BE2C (cell line): ENCODE measurements around the gene PNPLA6.

Source experiments
- DNase-seq: peaks from one replicate; pipeline ENCODE4 v3.0.0-alpha.2; 2020
- H3K27me3 ChIP-seq: fragments of 250-450 bp; sonication (Bioruptor Pico); 2 replicates; pipeline ENCODE4 v1.5.1; 2020; ENCODE audit warnings: mild to moderate bottlenecking
- H3K36me3 ChIP-seq: fragments of 250-450 bp; sonication (Bioruptor Pico); 2 replicates; pipeline ENCODE4 v1.5.1; 2020; ENCODE audit warnings: mild to moderate bottlenecking
- H3K4me1 ChIP-seq: fragments of 250-450 bp; sonication (Bioruptor Pico); 2 replicates; pipeline ENCODE4 v1.5.1; 2020
- H3K4me3 ChIP-seq: 2 replicates; pipeline ENCODE4 v1.5.1; 2011; ENCODE audit warnings: low read depth, low read length
- H3K9me3 ChIP-seq: fragments of 250-450 bp; sonication (Bioruptor Pico); 2 replicates; pipeline ENCODE4 v1.5.1; 2020
- CTCF ChIP-seq: IDR thresholded peaks from 2 replicates; pipeline ENCODE4 v1.5.1; 2012; ENCODE audit warnings: mild to moderate bottlenecking, low read depth, low read length

The PNPLA6 gene

DNA sequence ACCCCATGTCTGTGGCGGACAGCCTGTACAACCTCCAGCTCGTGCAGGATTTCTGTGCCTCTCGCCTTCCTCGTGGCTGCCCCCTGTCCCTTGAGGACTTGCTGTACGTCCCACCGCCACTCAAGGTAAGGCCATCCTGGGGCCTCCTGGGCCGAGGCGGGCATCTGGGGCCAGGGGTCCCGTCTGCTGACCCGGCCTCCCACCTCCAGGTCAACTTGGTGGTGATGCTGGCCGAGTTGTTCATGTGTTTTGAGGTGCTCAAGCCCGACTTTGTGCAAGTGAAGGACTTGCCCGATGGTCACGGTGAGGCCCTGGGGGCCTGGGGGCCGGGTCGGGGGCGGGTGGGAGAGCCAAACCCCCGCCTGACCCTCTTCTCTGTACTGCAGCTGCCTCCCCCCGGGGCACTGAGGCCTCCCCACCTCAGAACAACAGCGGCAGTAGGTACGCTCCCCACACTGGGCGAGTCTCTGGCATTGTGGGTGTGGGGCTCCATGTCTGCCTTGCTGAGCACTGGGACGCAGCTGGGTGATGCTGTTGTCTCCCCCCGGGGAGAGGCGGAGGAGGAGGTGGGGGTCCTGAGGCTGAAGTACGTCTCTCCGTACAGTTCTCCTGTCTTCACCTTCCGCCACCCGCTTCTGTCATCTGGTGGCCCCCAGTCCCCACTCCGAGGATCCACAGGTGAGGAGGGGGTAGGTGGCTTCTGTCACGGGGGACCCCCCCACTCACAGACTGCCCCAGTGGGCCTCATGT, 75.1 kb downstream of the PNPLA6 start:
- Histone ChIP-seq H3K27me3 (no peaks in the 10 kb centered on the region), H3K36me3 (no peaks in the 10 kb centered on the region; the same call in 1 of the 2 replicates), H3K4me3 (no peak overlapping the region), H3K4me1 (no peaks in the 10 kb centered on the region), H3K9me3 (no peaks in the 10 kb centered on the region)
- no peak for TF ChIP-seq CTCF
- no peak for DNase-seq
